Stomach (tissue), 4 donors: ENCODE data around the gene PHF21B.

Source experiments
- CTCF ChIP-seq, 7 experiments: fragments of 450-650 bp in 4 of 7; fragments of 200-600 bp in 3 of 7; sonication (generic) in 3 of 7; IDR thresholded peaks; one replicate each; pipeline ENCODE4 v1.5.1; 2016 to 2019; ENCODE audit warnings: antibody characterized with exemption in 7 of 7, control low read depth in 2 of 7, mild to moderate bottlenecking in 1 of 7
- POLR2A ChIP-seq, 4 donors: fragments of 450-650 bp; IDR thresholded peaks; one replicate each; pipeline ENCODE4 v1.6.1; 2016; ENCODE audit warnings: antibody characterized with exemption in 4 of 4, control low read depth in 2 of 4, mild to moderate bottlenecking in 1 of 4, moderate library complexity in 1 of 4

- TF ChIP-seq POLR2A (IDR thresholded peaks at IDR 0.05) (no peak), CTCF (IDR thresholded peaks at IDR 0.05) (no peak)
Measured at GRCh38 chr22:44995715-44996114, 14.1 kb downstream of the PHF21B start.
